Mesodermal cell (in vitro differentiated cells): ENCODE measurements around the gene SIAH3.
"Not testable (repeated sequence)": the region's sequence is repeated elsewhere in the genome, so short reads cannot be mapped to it uniquely, and the experiment has no call there.

Experiments
- H3K27ac ChIP-seq: 2 replicates; pipeline ENCODE4 v1.7.0; 2013; ENCODE audit warnings: mild to moderate bottlenecking, low read depth, low read length, moderate library complexity; ENCODE audit not compliant: severe bottlenecking
- H3K36me3 ChIP-seq: 2 replicates; pipeline ENCODE4 v1.7.1; 2013; ENCODE audit warnings: mild to moderate bottlenecking, low read length, moderate library complexity; ENCODE audit not compliant: control insufficient read depth, insufficient read depth
- H3K4me1 ChIP-seq: one replicate; pipeline ENCODE4 v1.7.1; 2013; ENCODE audit warnings: mild to moderate bottlenecking, low read length; ENCODE audit not compliant: insufficient read depth, control insufficient read depth, poor library complexity, severe bottlenecking
- H3K4me3 ChIP-seq: 2 replicates; pipeline ENCODE4 v1.7.0; 2013; ENCODE audit warnings: low read length, control low read depth, mild to moderate bottlenecking; ENCODE audit not compliant: insufficient read depth, poor library complexity, severe bottlenecking; ENCODE audit errors: extremely low read depth
- H3K9me3 ChIP-seq: 2 replicates; pipeline ENCODE4 v1.7.1; 2013; ENCODE audit warnings: mild to moderate bottlenecking, low read length, moderate library complexity; ENCODE audit not compliant: control insufficient read depth
- WGBS, 2 experiments: methylation state at CpG; one replicate each; pipeline ENCODE4 v1.1.5; 2013; ENCODE audit warnings: missing lambda C conversion rate in 2 of 2; ENCODE audit not compliant: insufficient coverage in 2 of 2; 5-methylcytosine and 5-hydroxymethylcytosine counted together

Gene SIAH3

DNA sequence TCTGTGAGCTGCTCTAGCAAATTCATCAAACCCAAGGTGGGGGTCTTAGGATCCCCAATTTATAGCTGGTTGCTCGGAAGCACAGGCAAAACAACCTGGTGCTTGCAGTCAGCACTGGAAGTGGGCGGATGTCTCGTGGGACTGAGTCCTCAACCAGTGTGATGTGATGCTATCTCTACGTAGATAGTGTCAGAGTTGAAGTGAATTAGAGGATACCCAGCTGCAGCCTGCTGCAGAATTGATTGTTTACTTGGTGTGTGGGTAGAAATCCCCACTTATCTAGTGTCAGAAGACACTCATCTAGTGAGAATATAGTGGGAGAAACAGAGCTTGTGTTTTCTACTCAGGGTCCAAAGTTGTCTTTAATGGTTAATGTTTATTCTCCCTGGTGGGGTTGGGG, 86.1 kb downstream of the SIAH3 start:
- no peaks in the 10 kb centered on the region for H3K36me3 ChIP-seq
- no peaks in the 10 kb centered on the region for H3K9me3 ChIP-seq

DNA sequence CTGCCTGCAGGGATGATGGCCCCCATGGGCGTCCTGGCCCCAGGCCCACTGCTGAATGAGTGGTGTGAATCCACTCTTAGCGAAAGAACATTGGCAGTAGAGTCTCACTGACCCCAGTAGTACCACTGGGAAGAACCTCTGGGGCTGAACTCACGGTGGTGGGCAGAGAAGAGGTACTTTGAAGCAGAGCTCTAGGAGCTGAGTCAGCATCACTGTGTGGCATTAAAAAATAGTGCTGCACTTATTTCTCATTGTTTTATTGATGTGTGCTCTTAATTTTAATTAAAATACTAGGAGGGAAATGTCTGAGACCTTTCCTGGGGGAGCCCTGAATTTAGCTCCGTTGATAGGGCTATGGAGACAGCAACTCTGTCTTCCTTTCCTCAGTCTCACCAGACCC, 88.1 kb downstream of the SIAH3 start:
- Histone ChIP-seq H3K4me1 (no peaks in the 10 kb centered on the region), H3K4me3 (no peak overlapping the region), H3K27ac (no peak overlapping the region)

More for the DNA sequence above, 86.1 kb downstream of the SIAH3 start:
- Histone ChIP-seq H3K4me3 (no peak overlapping the region), H3K4me1 (peaks cover 7% of the 10 kb centered on the region), H3K27ac (no peak overlapping the region)
- WGBS, 2 experiments: 74 to 85% methylated on average over 3 to 4 of the region's 4 CpGs

DNA sequence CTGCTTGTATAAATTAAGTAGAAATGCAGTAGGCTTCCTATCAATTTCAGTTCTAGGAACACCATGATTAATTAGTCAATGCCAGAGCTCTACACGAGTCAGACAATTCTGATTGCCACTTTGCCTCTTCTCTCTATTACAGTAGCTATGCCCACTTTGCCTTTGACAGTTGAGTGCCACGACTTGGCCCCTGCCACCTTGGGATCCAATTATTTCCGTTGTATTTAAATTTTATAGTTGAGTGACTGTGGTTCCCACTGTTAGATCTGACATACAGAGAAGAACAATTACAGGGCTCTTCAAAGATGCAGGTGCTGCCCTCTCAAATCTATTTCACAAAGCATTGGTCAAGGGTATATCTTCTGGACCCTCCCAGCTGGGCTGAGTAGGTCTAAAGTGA, 94.0 kb downstream of the SIAH3 start:
- WGBS, 2 experiments: 95 to 100% methylated on average over 1 to 3 of the region's 3 CpGs
- not testable (repeated sequence) for H3K9me3 ChIP-seq, H3K36me3 ChIP-seq, H3K4me3 ChIP-seq, H3K27ac ChIP-seq, H3K4me1 ChIP-seq

More for the DNA sequence above, 88.1 kb downstream of the SIAH3 start:
- Histone ChIP-seq H3K9me3 (no peaks in the 10 kb centered on the region), H3K36me3 (no peaks in the 10 kb centered on the region)
- 88 to 93% methylated on average over 3 of the region's 4 CpGs for WGBS, 2 experiments

DNA sequence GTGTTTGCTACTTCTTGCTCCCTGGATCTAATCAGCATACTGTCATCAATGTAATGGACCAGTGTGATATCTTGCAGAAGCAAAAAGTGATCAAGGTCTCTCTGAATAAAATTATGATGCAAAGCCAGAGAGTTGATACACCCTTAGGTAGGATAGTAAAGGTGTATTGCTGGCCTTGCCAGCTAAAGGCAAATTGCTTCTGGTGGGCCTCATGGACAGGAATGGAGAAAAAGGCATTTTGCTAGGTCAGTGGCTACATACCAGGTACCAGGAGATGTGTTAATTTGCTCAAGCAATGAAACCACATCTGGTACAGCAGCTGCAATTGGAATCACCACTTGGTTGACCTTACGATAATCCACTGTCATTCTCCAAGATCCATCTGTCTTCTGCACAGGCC, 95.1 kb downstream of the SIAH3 start:
- not testable (repeated sequence) for H3K4me3 ChIP-seq, H3K9me3 ChIP-seq, H3K27ac ChIP-seq, H3K36me3 ChIP-seq, H3K4me1 ChIP-seq
- no CpG with 5 or more reads among the region's 1 CpG for WGBS, 2 experiments

DNA sequence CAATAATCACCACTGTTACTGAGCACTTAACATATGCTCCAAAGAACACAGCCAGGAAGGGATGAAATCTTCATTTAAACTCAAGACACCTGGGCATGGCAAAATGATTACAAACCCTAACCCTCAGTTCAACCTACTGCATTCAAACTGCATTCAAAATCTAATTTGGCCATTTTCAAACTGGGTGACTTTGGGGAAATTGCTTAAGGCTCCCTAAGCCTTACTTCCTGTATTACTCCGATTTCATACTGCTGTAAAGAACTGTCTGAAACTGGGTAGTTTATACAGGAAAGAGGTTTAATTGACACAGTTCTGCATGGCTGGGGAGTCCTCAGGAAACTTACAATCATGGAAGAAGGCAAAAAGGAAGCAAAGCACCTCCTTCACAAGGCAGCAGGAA, 99.0 kb downstream of the SIAH3 start:
- no peak overlapping the region for H3K27ac ChIP-seq
- H3K36me3 ChIP-seq: no peaks in the 10 kb centered on the region
- H3K9me3 ChIP-seq: no peaks in the 10 kb centered on the region
- no peak overlapping the region for H3K4me3 ChIP-seq
- no peaks in the 10 kb centered on the region for H3K4me1 ChIP-seq
- WGBS, 2 experiments: 83% methylated on average over 1 of the region's 1 CpG; no CpG with 5 or more reads in 1 of the 2 experiments

DNA sequence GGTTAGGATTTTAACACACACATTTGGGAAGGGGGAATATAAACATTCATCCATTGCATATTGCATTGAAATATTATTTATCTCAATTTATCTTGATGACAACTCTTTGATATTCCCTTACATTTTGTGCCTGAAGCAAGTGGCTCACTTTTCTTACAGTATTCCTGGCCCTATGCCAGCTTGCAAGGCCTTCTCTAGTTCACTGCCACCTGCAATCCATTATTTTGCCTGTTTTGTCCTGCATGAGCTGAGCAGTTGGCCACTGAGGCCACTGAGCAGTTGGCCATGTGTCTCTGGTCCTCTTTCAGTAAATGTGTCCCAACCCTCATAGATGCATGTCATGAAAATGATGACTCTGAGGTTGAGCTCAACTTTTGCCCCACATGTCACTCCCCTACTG, 99.7 kb downstream of the SIAH3 start:
- H3K9me3 ChIP-seq: no peaks in the 10 kb centered on the region
- no peaks in the 10 kb centered on the region for H3K4me1 ChIP-seq
- H3K36me3 ChIP-seq: no peaks in the 10 kb centered on the region
- H3K27ac ChIP-seq: no peak overlapping the region
- no peak overlapping the region for H3K4me3 ChIP-seq

DNA sequence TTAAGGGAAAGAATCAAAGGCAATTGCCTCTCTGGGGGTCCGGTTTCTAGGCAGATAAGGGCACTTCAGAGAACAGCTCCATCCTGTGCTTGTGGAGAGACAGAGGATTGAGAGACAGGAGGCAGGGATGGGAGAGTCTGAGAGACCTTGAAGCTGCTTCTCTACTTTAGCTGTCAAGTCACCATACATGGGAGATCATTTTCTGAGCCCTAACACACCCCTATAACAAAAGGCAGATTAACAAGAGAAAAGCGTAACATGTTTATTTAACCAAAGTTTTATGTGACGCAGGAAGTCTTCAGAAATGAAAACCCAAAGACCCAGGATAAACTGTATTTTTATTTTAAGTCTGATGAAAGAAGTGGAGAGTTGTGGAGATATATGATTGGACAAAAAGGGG, 101.0 kb downstream of the SIAH3 start:
- Histone ChIP-seq H3K4me3 (no peak overlapping the region), H3K27ac (no peak overlapping the region), H3K4me1 (no peaks in the 10 kb centered on the region), H3K36me3 (no peaks in the 10 kb centered on the region), H3K9me3 (no peaks in the 10 kb centered on the region)
- 80 to 96% methylated on average over 1 to 3 of the region's 3 CpGs for WGBS, 2 experiments

DNA sequence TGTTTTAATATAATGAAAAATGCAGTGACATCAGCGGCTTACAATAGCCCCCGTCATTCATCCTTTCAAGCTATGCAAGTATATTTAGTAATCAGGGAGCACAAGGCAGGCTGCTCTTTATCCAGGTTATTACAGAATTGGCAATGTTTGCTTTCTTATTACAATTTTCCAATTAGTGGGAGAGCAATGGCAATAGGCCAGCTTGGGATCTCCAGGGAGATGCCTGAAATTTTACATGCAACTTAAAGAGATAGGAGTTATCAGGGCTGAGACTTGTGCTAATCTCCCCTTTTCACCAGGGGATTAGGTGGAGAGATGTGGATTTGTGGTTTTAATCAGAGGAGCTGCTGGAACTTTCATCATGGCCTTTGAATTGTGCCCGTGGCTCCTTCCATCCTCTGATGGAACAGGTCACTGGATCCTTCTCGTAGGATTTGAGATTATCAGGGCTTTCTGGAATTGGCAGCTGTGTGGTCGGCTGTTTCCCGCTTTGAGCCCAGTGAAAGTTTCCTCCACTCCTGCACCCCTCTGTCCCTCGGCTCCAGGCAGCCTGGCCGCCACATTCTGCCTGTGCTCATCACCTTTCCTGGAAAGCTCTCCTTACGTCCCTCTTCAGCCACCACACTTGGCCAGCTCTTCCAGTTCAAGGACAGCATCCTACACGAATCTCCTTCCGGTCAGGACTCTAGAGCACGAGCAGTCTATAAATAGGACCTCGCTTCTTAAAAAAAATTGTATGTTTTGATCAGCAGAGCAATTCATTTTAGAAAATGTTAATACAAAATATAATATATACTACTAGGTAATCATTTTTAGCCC, 102.4 kb downstream of the SIAH3 start:
- H3K4me3 ChIP-seq: no peak overlapping the region
- no peak overlapping the region for H3K27ac ChIP-seq
- WGBS, 2 experiments: 75 to 76% methylated on average over 7 to 10 of the region's 13 CpGs
- H3K9me3 ChIP-seq: no peaks in the 10 kb centered on the region
- H3K36me3 ChIP-seq: no peaks in the 10 kb centered on the region
- no peaks in the 10 kb centered on the region for H3K4me1 ChIP-seq

DNA sequence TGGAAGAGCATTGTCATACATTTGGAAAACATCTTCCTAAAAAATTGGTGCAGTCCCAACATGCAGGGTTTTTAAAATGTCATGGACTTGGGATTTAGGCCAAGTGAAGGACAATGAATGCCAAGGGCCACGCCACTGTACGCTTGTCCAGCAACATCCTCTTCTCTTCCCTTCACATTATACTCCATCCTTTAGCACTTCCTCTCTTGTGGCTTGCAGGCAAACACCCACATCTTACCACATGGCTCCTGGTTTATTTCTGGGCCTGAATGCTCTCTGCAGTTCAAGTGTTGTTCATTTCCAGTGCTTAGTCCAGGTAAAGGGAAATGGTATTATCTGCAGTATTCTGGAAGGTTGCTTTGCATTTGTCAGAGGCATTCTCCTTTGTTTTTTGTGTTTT, 104.5 kb downstream of the SIAH3 start:
- WGBS, 2 experiments: 100% methylated on average over 1 to 2 of the region's 2 CpGs
- Histone ChIP-seq H3K36me3 (no peaks in the 10 kb centered on the region), H3K4me1 (no peaks in the 10 kb centered on the region), H3K9me3 (no peaks in the 10 kb centered on the region), H3K4me3 (no peak overlapping the region), H3K27ac (no peak overlapping the region)

DNA sequence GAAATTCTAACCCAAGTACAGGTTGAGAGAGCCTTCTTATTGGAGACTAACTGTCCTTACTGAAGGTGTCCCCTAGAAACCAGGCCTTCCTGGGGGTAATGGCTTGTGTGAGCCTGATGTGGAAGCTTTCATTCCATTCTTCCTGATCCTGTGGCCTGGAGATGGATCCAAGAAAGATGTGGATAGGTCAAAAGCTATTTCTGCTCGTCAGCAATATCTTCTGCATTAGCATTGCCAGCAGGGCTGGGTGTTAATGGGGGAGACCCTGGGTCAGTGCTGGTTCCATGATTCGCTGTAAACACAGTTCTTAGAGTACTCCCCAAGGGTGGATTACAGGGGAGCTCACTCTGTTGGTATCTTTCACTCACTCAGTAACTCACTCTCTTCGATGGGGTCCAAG, 106.6 kb downstream of the SIAH3 start:
- Histone ChIP-seq H3K9me3 (no peaks in the 10 kb centered on the region), H3K4me3 (no peak overlapping the region), H3K27ac (no peak overlapping the region), H3K36me3 (no peaks in the 10 kb centered on the region), H3K4me1 (no peaks in the 10 kb centered on the region)
- WGBS, 2 experiments: 92% methylated on average over 2 of the region's 3 CpGs; no CpG with 5 or more reads in 1 of the 2 experiments

DNA sequence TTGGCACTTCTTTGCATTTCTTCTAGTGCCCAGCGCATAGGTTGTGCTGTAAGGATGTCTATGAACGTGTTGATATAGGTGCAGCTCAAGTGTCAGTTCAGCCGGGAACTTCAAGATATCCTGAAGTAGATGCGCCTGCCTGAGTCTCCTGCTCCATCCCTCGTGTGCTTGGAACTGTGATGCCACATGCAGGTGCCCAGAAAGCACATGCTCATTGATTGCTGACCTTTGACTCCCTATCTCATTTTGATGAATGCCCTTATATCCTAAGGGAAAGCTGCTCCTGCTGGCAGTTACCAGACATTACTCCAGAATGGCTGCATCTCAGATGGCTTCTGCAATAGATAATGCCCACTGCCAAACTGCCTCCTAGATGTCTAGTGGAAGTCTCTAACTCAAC, 108.6 kb downstream of the SIAH3 start:
- Histone ChIP-seq H3K4me3 (no peak overlapping the region), H3K9me3 (no peaks in the 10 kb centered on the region), H3K36me3 (no peaks in the 10 kb centered on the region), H3K4me1 (no peaks in the 10 kb centered on the region), H3K27ac (no peak overlapping the region)
- WGBS, 2 experiments: 86 to 92% methylated on average over 5 of the region's 5 CpGs
